VCaP (cell line): ENCODE results near the gene DGKE.
A peak's percentile ranks its signal among the peaks of the same experiment; 100 is the strongest.

Experiments used
- H3K27ac ChIP-seq: fragments of 450-650 bp; 2 replicates; pipeline ENCODE4 v1.5.1; 2017
- TF ChIP-seq, protein P1 (sequence below): fragments of 450-650 bp; conservative IDR thresholded peaks from 2 replicates; pipeline ENCODE4 v1.5.1; 2017; ENCODE audit warnings: mild to moderate bottlenecking, moderate library complexity

DGKE gene

DNA sequence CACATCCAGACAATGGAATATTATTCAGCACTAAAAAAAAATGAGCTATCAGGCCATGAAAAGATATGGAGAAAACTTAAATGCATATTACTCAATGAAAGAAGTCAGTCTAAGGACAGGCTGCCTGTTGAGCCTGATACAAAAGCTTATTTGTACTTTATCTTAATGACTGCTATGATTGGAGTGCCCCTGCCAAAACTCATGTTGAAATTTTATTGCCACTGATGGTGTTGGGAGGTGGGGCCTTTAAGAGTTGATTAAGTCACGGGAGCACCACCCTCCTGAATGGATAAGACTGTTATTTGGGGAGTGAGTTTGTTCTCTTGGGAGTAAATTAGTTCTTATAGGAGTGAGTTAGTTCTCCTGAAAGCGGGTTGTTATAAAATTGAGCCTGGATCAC, 10.1 kb upstream of the DGKE start:
- peak overlapping the region; percentile 88 for H3K27ac ChIP-seq
- TF ChIP-seq, protein P1, sequence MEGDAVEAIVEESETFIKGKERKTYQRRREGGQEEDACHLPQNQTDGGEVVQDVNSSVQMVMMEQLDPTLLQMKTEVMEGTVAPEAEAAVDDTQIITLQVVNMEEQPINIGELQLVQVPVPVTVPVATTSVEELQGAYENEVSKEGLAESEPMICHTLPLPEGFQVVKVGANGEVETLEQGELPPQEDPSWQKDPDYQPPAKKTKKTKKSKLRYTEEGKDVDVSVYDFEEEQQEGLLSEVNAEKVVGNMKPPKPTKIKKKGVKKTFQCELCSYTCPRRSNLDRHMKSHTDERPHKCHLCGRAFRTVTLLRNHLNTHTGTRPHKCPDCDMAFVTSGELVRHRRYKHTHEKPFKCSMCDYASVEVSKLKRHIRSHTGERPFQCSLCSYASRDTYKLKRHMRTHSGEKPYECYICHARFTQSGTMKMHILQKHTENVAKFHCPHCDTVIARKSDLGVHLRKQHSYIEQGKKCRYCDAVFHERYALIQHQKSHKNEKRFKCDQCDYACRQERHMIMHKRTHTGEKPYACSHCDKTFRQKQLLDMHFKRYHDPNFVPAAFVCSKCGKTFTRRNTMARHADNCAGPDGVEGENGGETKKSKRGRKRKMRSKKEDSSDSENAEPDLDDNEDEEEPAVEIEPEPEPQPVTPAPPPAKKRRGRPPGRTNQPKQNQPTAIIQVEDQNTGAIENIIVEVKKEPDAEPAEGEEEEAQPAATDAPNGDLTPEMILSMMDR, result no peak

DNA sequence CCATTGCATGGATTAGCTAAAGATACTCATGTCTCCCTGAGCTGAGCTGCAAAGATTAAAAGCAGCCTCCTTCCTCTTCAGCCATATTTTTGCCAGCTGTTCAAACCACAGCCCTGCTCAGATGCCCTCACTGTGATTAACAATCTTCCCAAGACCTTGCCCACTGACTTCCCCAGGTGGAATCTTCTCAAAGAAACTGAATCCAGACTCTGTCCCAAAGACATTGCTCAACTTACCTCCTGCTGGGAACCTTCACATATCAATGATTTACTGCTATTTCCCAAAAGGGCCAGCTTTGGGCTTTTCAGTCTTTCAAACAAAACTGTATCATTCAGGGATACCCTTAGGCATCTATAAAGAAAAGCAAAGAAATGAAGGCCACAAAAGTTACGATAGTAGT, 9.4 kb upstream of the DGKE start:
- peak overlapping the region; percentile 88 for H3K27ac ChIP-seq
- TF ChIP-seq, protein P1, result no peak

DNA sequence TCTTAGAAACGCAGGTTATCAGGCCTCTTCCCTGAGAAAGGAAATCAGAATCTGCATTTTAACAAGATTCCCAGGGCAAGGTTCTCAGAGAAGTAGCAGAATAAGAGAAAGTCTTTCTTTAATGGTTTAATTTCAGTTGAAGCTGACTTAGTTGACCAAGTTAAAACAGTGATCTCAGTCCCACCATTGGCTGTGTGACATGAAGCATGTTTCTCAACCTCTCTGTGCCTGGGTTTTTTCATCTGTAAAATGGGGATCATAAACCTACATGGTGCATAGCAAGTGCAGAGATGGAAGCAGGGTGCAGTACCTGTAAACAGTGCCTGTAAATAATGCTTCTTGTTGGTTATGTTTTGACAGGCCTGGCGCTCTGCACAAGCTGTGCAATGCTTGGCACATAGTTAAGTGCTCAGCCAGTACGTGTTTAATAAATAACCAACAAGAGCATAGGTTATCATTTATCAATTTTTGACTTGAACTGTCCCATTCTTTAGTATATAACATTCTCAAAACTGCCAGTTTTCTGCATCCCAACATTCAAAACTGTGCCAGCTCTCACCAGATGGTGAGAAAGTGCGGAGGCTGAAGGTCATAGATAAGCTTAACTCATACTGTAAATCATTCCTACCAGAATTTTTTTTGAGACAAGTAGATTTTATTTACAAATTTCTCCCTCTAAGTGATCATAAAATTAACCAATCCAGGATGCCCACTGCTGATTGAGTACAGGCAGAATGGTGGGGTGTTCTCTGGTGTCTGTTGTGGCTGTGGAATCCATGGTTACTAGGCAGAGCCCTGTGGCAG, 7.1 kb upstream of the DGKE start:
- no peak overlapping the region for H3K27ac ChIP-seq
- TF ChIP-seq, protein P1, result no peak

DNA sequence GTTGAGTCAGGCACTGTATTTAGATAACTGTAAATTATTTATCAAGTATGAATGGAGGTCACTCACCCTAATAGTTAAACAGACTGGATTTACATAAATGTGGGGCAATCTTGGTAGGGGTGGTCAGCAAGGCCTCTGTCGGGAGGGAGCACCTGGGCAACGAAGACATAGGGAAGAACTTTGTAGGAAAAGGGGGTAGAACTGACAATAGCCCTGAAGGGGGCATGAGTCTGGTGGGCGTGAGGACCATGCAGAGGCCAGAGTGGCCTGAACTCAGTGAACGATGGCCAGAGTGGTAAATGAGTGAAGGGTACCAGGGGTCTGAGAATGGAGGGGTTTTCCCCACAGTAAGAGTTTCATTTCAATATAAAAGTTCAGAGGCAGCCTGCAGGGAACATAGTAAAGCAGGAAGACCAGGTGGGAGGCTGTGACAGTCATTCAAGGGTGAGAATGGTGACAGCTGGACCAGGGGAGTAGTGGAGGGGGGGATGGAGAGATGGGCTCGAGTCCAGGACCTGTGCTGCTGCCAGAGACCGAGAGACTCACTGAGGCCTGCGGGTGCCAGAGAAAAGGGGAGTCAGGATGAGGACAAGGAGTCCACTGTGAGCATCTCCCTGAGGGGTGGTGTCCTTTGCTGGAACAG, 3.1 kb upstream of the DGKE start:
- TF ChIP-seq, protein P1, result no peak

DNA sequence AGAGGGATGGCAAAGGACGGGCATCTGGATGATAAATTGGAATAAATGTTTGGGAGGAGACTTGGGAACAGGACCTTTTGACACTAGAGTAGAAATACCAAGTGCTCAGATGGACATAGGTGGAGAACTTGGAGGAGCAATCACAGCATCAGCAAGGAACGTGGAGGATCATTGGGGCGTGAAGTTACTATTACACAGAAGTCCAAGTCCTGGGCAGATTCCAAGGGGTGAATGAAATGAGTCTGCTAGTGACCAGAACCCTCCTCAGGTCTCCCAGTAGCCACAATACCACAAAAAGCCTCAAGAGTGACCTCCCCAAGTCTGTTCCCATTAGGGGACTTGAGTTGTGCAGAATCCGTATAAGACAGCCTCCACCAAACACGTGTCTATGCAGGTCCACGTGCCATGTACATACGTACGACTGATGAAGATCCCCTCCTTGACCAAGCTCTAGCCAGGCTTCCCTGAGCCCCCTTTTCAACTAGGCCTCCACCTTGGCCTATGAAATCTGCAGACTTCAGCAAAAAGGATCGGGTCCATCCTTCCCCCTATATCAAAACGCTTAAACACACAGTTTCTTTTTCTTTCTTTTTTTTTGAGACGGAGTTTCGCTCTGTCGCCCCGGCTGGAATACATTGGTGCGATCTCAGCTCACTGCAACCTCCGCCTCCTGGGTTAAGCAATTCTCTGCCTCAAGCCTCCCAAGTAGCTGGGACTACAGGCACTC, 2.4 kb upstream of the DGKE start:
- TF ChIP-seq, protein P1, result no peak
- no peak overlapping the region for H3K27ac ChIP-seq

More for the DNA sequence above, 3.1 kb upstream of the DGKE start:
- H3K27ac ChIP-seq, result no peak overlapping the region

DNA sequence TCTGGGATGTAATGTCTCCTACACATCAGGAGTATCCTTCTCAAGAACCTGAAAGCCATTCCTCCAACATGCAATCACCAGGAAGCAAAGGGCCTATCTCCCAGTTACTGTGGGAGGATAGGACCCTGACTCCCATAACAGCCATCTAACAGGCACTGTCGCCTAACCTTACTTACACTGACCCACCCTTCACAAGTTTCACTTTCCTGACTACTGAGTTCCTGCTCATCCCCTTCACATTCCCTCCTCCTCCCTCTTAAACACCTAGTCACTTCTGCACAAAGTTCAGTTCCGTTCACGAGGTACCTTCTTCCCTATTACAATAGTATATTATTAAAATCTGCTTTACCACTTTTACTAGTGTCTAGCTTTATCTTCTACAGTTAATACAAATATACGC, 1.5 kb upstream of the DGKE start:
- TF ChIP-seq, protein P1, result no peak
- H3K27ac ChIP-seq, result peak overlapping the region; percentile 96
